B cell (primary cell): ENCODE results near the gene LILRB1. TPM values are rescaled to one million over a fixed set of nuclear protein-coding genes. Genes with fewer than 3 reads are reported as not detected.

Source experiments
- ATAC-seq: fragments of 200-7000 bp; cut with Tn5 transposase; one replicate; pipeline ENCODE4 v1.10.0; 2021; ENCODE audit warnings: low read depth, mild to moderate bottlenecking, moderate number of reproducible peaks, moderate library complexity
- CTCF ChIA-PET: fragments of 350-600 bp; sonication (Branson Sonifier 250); formaldehyde crosslinking; loops from one replicate; lab custom pipeline; 2021; ENCODE audit warnings: antibody characterized with exemption, inconsistent platforms; lab: Charles Lee
- POLR2A ChIA-PET: fragments of 350-600 bp; sonication (Branson Sonifier 250); formaldehyde crosslinking; loops from one replicate; lab custom pipeline; 2021; ENCODE audit warnings: antibody characterized with exemption; lab: Charles Lee
- DNase-seq: peaks from one replicate; pipeline ENCODE4 v3.0.0; 2013
- H2AFZ ChIP-seq: 2 replicates; pipeline ENCODE4 v1.6.1; 2012; ENCODE audit warnings: mild to moderate bottlenecking, low read depth, low read length; ENCODE audit not compliant: insufficient read depth, poor library complexity, severe bottlenecking
- H3K27ac ChIP-seq, 2 donors: 1 replicate in 1 of 2; 2 replicates in 1 of 2; pipeline ENCODE4 v1.5.1; 2012 to 2013; ENCODE audit warnings: low read length in 2 of 2, mild to moderate bottlenecking in 2 of 2, moderate library complexity in 1 of 2
- H3K27me3 ChIP-seq, 4 experiments: fragments of 200-600 bp in 1 of 4; sonication (generic) in 1 of 4; replicated peaks in 1 of 4; 1 replicate in 2 of 4; 2 replicates in 2 of 4; pipeline versions ENCODE4 v1.6.1 to v1.7.0; 2013 to 2016; ENCODE audit warnings: low read length in 3 of 4, mild to moderate bottlenecking in 2 of 4, mixed read lengths in 1 of 4, moderate library complexity in 1 of 4; ENCODE audit not compliant: insufficient read depth in 4 of 4, control insufficient read depth in 3 of 4; ENCODE audit errors: control extremely low read depth in 1 of 4
- H3K36me3 ChIP-seq, 2 experiments: replicated peaks in 1 of 2; 1 replicate in 1 of 2; 2 replicates in 1 of 2; pipeline versions ENCODE4 v1.6.1 to v1.7.1; 2013; ENCODE audit warnings: low read length in 1 of 2; ENCODE audit not compliant: insufficient read depth in 2 of 2, control insufficient read depth in 1 of 2; ENCODE audit errors: control extremely low read depth in 1 of 2, extremely low read depth in 1 of 2
- H3K4me1 ChIP-seq, 2 donors: fragments of 200-600 bp in 1 of 2; sonication (generic) in 1 of 2; 1 replicate in 1 of 2; 2 replicates in 1 of 2; pipeline versions ENCODE4 v1.5.1 to v1.6.1; 2013 to 2017; ENCODE audit warnings: low read length in 2 of 2; ENCODE audit not compliant: control insufficient read depth in 2 of 2, insufficient read depth in 2 of 2
- H3K4me2 ChIP-seq: replicated peaks from 2 replicates; pipeline ENCODE3; 2012; ENCODE audit warnings: mild to moderate bottlenecking, low read depth, low read length; ENCODE audit not compliant: poor library complexity, severe bottlenecking
- H3K4me3 ChIP-seq, 5 experiments: fragments of 200-600 bp in 1 of 5; sonication (generic) in 1 of 5; 1 replicate in 3 of 5; 2 replicates in 2 of 5; pipeline versions ENCODE4 v1.5.1 to v1.7.0; 2011 to 2016; ENCODE audit warnings: low read length in 4 of 5, mild to moderate bottlenecking in 4 of 5, low read depth in 2 of 5, control low read depth in 1 of 5, moderate library complexity in 1 of 5; ENCODE audit not compliant: insufficient read depth in 1 of 5; ENCODE audit errors: control extremely low read depth in 1 of 5, extremely low read depth in 1 of 5
- H3K79me2 ChIP-seq: fragments of 200-600 bp; sonication (generic); one replicate; pipeline ENCODE4 v1.6.0; 2016; ENCODE audit warnings: low read length; ENCODE audit not compliant: control insufficient read depth, insufficient read depth
- H3K9ac ChIP-seq: fragments of 200-600 bp; sonication (generic); 2 replicates; pipeline ENCODE4 v1.6.1; 2017; ENCODE audit warnings: mild to moderate bottlenecking, low read length, moderate library complexity
- H3K9me3 ChIP-seq, 3 donors: one replicate each; pipeline versions ENCODE4 v1.6.1 to v1.7.1; 2013; ENCODE audit warnings: low read length in 2 of 3; ENCODE audit not compliant: control insufficient read depth in 2 of 3, insufficient read depth in 1 of 3; ENCODE audit errors: control extremely low read depth in 1 of 3
- H4K20me1 ChIP-seq: 2 replicates; pipeline ENCODE4 v1.6.0; 2012; ENCODE audit warnings: mild to moderate bottlenecking, low read length; ENCODE audit not compliant: insufficient read depth, control insufficient read depth, poor library complexity, severe bottlenecking
- H3K27ac Mint-ChIP-seq: one replicate; pipeline ENCODE4 v1.8.0; 2021; ENCODE audit warnings: mixed read lengths
- H3K27me3 Mint-ChIP-seq: one replicate; pipeline ENCODE4 v1.8.0; 2021; ENCODE audit warnings: mixed read lengths
- H3K4me1 Mint-ChIP-seq: one replicate; pipeline ENCODE4 v1.8.0; 2021; ENCODE audit warnings: mixed read lengths
- H3K4me3 Mint-ChIP-seq: one replicate; pipeline ENCODE4 v1.8.0; 2021; ENCODE audit warnings: mixed read lengths
- H3K9me3 Mint-ChIP-seq: one replicate; pipeline ENCODE4 v1.8.0; 2022; ENCODE audit warnings: mixed read lengths; ENCODE audit not compliant: insufficient read depth
- CTCF ChIP-seq: fragments of 200-600 bp; IDR thresholded peaks from one replicate; pipeline ENCODE4 v1.8.0; 2022; ENCODE audit warnings: antibody characterized with exemption, mild to moderate bottlenecking
- EZH2 ChIP-seq: IDR thresholded peaks from 2 replicates; pipeline ENCODE4 v1.6.1; 2012; ENCODE audit warnings: borderline replicate concordance, low read depth, mild to moderate bottlenecking, moderate library complexity, low read length; ENCODE audit not compliant: insufficient read depth, poor library complexity, severe bottlenecking
- WGBS: methylation state at CpG from one replicate; pipeline ENCODE4 v1.1.5; 2013; ENCODE audit warnings: missing lambda C conversion rate; ENCODE audit not compliant: insufficient coverage; 5-methylcytosine and 5-hydroxymethylcytosine counted together
- intact Hi-C: fragments of 100-400 bp; cut with micrococcal nuclease; formaldehyde crosslinking; loops from one replicate; pipeline ENCODE4 v1.10.0; 2022
- polyA plus RNA-seq: library from polyadenylated mRNA; depleted of rRNA; stranded (reverse); fragments of >200 nt; gene quantifications from 2 replicates; pipeline ENCODE4 v1.2.3, GENCODE V29; 2012
- total RNA-seq, 2 donors: library from RNA; stranded (reverse); fragments of 120-200 nt in 1 of 2; gene quantifications; 1 replicate in 1 of 2; 2 replicates in 1 of 2; pipeline versions ENCODE4 v1.2.3 to v1.2.4, GENCODE V29; 2013 to 2022

LILRB1 gene
- total and polyA plus RNA-seq, 2 donors (not counting 1 experiment from before 2014, with no cell fraction given), result 138 to 170 TPM

GRCh38 chr19:54660306-54660705, 30.0 kb downstream of the LILRB1 start:
- TF ChIP-seq CTCF (no peak), EZH2 (no peak)
- peak overlapping the region; percentile 42 for H3K4me3 Mint-ChIP-seq
- DNase-seq, result no peak
- WGBS, result 88% methylated on average over 3 of the region's 5 CpGs
- ATAC-seq, result no peak
- peaks cover 29% of the 10 kb centered on the region for H3K4me1 Mint-ChIP-seq
- H3K4me3 ChIP-seq, result no peak overlapping the region
- no peak overlapping the region for H2AFZ ChIP-seq
- no peaks in the 10 kb centered on the region for H3K36me3 ChIP-seq
- peaks cover 11% of the 10 kb centered on the region for H3K27me3 Mint-ChIP-seq
- no peak overlapping the region for H3K27ac Mint-ChIP-seq
- no peaks in the 10 kb centered on the region for H3K9me3 Mint-ChIP-seq
- intact Hi-C loops, result no loop called here
- H3K27me3 ChIP-seq, result peaks cover 0 to 8% (median 3%) of the 10 kb centered on the region in 4 experiments
- peaks cover 27 to 39% of the 10 kb centered on the region in 2 donors for H3K4me1 ChIP-seq
- ChIA-PET POLR2A (no interaction called here), CTCF (interaction anchor here (1.4 kb wide), 1 partner anchor 14 kb away, joined by 7 read pairs; no protein-coding TSS in a partner anchor)
- H3K9me3 ChIP-seq, result peaks cover 0 to 3% (median 0%) of the 10 kb centered on the region in 3 donors
- no peak overlapping the region for H3K27ac ChIP-seq
- peak overlapping the region; percentile 64 for H3K4me2 ChIP-seq
- no peaks in the 10 kb centered on the region for H3K79me2 ChIP-seq
- H3K9ac ChIP-seq, result no peak overlapping the region
- H4K20me1 ChIP-seq, result no peaks in the 10 kb centered on the region

DNA sequence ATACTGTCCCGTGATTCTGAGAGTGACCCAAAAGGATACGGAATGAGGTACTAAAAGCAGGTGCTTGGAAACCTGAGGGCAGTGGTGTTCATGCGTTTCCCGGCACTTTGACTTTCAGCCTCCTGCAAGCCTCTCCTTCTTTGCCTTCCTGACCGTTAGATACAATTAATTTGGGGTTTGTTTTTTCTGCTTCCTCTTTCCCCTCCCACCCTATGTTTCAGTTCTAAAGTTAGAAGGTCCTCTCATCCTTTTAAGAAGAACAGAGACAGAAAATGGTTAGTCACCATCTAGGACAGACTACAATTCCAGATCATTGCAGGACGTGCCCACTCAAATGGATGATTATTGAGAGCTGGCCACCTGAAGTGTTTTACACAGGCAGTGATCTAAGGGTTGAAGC, 30.7 kb downstream of the LILRB1 start:
- 18% methylated on average over 3 of the region's 6 CpGs for WGBS
- POLR2A ChIA-PET, result no interaction called here
- H3K27me3 ChIP-seq, result peaks cover 0 to 11% (median 3%) of the 10 kb centered on the region in 4 experiments
- H3K36me3 ChIP-seq, result no peaks in the 10 kb centered on the region
- peak overlapping the region; percentile 2 for H3K9ac ChIP-seq
- no peak for TF ChIP-seq EZH2
- no peak for TF ChIP-seq CTCF
- DNase-seq (peak; percentile 51), ATAC-seq (no peak)
- H4K20me1 ChIP-seq, result no peaks in the 10 kb centered on the region
- H3K4me1 Mint-ChIP-seq, result peaks cover 29% of the 10 kb centered on the region
- intact Hi-C loops, result no loop called here
- H3K27me3 Mint-ChIP-seq, result peaks cover 11% of the 10 kb centered on the region
- H3K4me3 ChIP-seq, result peak overlapping the region in 1 of 5 experiments; percentile 43
- peak overlapping the region; percentile 8 for H2AFZ ChIP-seq
- H3K9me3 Mint-ChIP-seq, result no peaks in the 10 kb centered on the region
- H3K4me2 ChIP-seq, result peak overlapping the region; percentile 64
- peaks cover 27 to 39% of the 10 kb centered on the region in 2 donors for H3K4me1 ChIP-seq
- H3K9me3 ChIP-seq, result peaks cover 0 to 3% (median 0%) of the 10 kb centered on the region in 3 donors
- CTCF ChIA-PET, result interaction anchor here (1.4 to 2.4 kb wide), 3 partner anchors 14 to 180 kb away, joined by 3 to 13 read pairs (median 12); no protein-coding TSS in a partner anchor
- no peak overlapping the region for H3K27ac Mint-ChIP-seq
- no peak overlapping the region for H3K27ac ChIP-seq
- H3K4me3 Mint-ChIP-seq, result peak overlapping the region; percentile 42
- no peaks in the 10 kb centered on the region for H3K79me2 ChIP-seq
